IPS-20b (cell line): ENCODE results near the gene FGFRL1.

Source experiments
- H3K27ac ChIP-seq: one replicate; pipeline ENCODE4 v1.5.1; 2013; ENCODE audit warnings: low read length
- H3K27me3 ChIP-seq: 2 replicates; pipeline ENCODE4 v1.6.1; 2013; ENCODE audit warnings: mild to moderate bottlenecking, low read length, inconsistent platforms; ENCODE audit not compliant: insufficient read depth
- H3K36me3 ChIP-seq: 2 replicates; pipeline ENCODE4 v1.6.1; 2013; ENCODE audit warnings: low read depth, mild to moderate bottlenecking, inconsistent platforms, low read length, moderate library complexity; ENCODE audit not compliant: insufficient read depth
- H3K4me1 ChIP-seq: 2 replicates; pipeline ENCODE4 v1.6.1; 2013; ENCODE audit warnings: mild to moderate bottlenecking, control low read depth, inconsistent platforms, low read length, moderate library complexity; ENCODE audit not compliant: insufficient read depth
- H3K4me3 ChIP-seq: 2 replicates; pipeline ENCODE4 v1.5.1; 2013; ENCODE audit warnings: mild to moderate bottlenecking, low read length, inconsistent platforms
- H3K9ac ChIP-seq: 2 replicates; pipeline ENCODE4 v1.6.1; 2013; ENCODE audit warnings: low read depth, mild to moderate bottlenecking, inconsistent platforms, low read length, moderate library complexity
- H3K9me3 ChIP-seq: 2 replicates; pipeline ENCODE4 v1.6.1; 2013; ENCODE audit warnings: mild to moderate bottlenecking, low read depth, low read length, inconsistent platforms; ENCODE audit not compliant: insufficient read depth

Gene FGFRL1

GRCh38 chr4:1026115-1026514 is 14.7 kb downstream of the FGFRL1 start:
- no peak overlapping the region for H3K4me3 ChIP-seq
- no peaks in the 10 kb centered on the region for H3K9me3 ChIP-seq
- peaks cover 9% of the 10 kb centered on the region; the same call in 1 of the 2 replicates for H3K36me3 ChIP-seq
- H3K9ac ChIP-seq = no peak overlapping the region
- H3K4me1 ChIP-seq = no peaks in the 10 kb centered on the region
- no peaks in the 10 kb centered on the region for H3K27me3 ChIP-seq
- H3K27ac ChIP-seq = no peak overlapping the region

GRCh38 chr4:1027219-1027914 is 15.9 kb downstream of the FGFRL1 start:
- no peak overlapping the region for H3K27ac ChIP-seq
- peaks cover 9% of the 10 kb centered on the region; the same call in 1 of the 2 replicates for H3K36me3 ChIP-seq
- no peak overlapping the region for H3K4me3 ChIP-seq
- no peaks in the 10 kb centered on the region for H3K27me3 ChIP-seq
- H3K9ac ChIP-seq = no peak overlapping the region
- no peaks in the 10 kb centered on the region for H3K4me1 ChIP-seq
- H3K9me3 ChIP-seq = no peaks in the 10 kb centered on the region

GRCh38 chr4:1027915-1028238 is 16.5 kb downstream of the FGFRL1 start:
- Histone ChIP-seq H3K4me1 (no peaks in the 10 kb centered on the region), H3K27me3 (no peaks in the 10 kb centered on the region), H3K9me3 (no peaks in the 10 kb centered on the region), H3K9ac (no peak overlapping the region; the same call in 1 of the 2 replicates), H3K4me3 (no peak overlapping the region), H3K36me3 (peaks cover 9% of the 10 kb centered on the region; the same call in 1 of the 2 replicates), H3K27ac (no peak overlapping the region)

GRCh38 chr4:1028574-1029220 is 17.3 kb downstream of the FGFRL1 start:
- no peak overlapping the region for H3K4me3 ChIP-seq
- no peaks in the 10 kb centered on the region for H3K4me1 ChIP-seq
- peaks cover 9% of the 10 kb centered on the region; the same call in 1 of the 2 replicates for H3K36me3 ChIP-seq
- no peak overlapping the region for H3K27ac ChIP-seq
- no peaks in the 10 kb centered on the region for H3K27me3 ChIP-seq
- H3K9me3 ChIP-seq = no peaks in the 10 kb centered on the region
- H3K9ac ChIP-seq = no peak overlapping the region

GRCh38 chr4:1029529-1029928 is 18.1 kb downstream of the FGFRL1 start:
- Histone ChIP-seq H3K4me1 (no peaks in the 10 kb centered on the region), H3K36me3 (peaks cover 9% of the 10 kb centered on the region; the same call in 1 of the 2 replicates), H3K27ac (no peak overlapping the region), H3K9me3 (no peaks in the 10 kb centered on the region), H3K4me3 (no peak overlapping the region), H3K9ac (no peak overlapping the region), H3K27me3 (no peaks in the 10 kb centered on the region)

- H3K4me1 ChIP-seq = no peaks in the 10 kb centered on the region
- no peaks in the 10 kb centered on the region for H3K9me3 ChIP-seq
- H3K27ac ChIP-seq = no peak overlapping the region
- no peak overlapping the region for H3K4me3 ChIP-seq
- no peak overlapping the region for H3K9ac ChIP-seq
- H3K36me3 ChIP-seq = peaks cover 9% of the 10 kb centered on the region; the same call in 1 of the 2 replicates
- no peaks in the 10 kb centered on the region for H3K27me3 ChIP-seq
Measured at GRCh38 chr4:1030031-1030430, 18.6 kb downstream of the FGFRL1 start.

GRCh38 chr4:1030559-1030958 is 19.1 kb downstream of the FGFRL1 start:
- H3K36me3 ChIP-seq = peaks cover 6% of the 10 kb centered on the region; the same call in 1 of the 2 replicates
- H3K27me3 ChIP-seq = no peaks in the 10 kb centered on the region
- no peak overlapping the region for H3K27ac ChIP-seq
- no peak overlapping the region for H3K4me3 ChIP-seq
- H3K9ac ChIP-seq = no peak overlapping the region
- H3K9me3 ChIP-seq = no peaks in the 10 kb centered on the region
- H3K4me1 ChIP-seq = no peaks in the 10 kb centered on the region

- Histone ChIP-seq H3K27me3 (no peaks in the 10 kb centered on the region), H3K27ac (no peak overlapping the region), H3K36me3 (no peaks in the 10 kb centered on the region), H3K9ac (no peak overlapping the region), H3K4me1 (no peaks in the 10 kb centered on the region), H3K9me3 (no peaks in the 10 kb centered on the region), H3K4me3 (no peak overlapping the region)
Measured at GRCh38 chr4:1031346-1031745, 19.9 kb downstream of the FGFRL1 start.

- Histone ChIP-seq H3K9ac (no peak overlapping the region), H3K4me1 (no peaks in the 10 kb centered on the region), H3K27ac (no peak overlapping the region), H3K36me3 (no peaks in the 10 kb centered on the region), H3K4me3 (no peak overlapping the region), H3K9me3 (no peaks in the 10 kb centered on the region), H3K27me3 (no peaks in the 10 kb centered on the region)
Measured at GRCh38 chr4:1031956-1032795, 20.8 kb downstream of the FGFRL1 start.

- Histone ChIP-seq H3K4me1 (no peaks in the 10 kb centered on the region), H3K36me3 (no peaks in the 10 kb centered on the region), H3K9ac (no peak overlapping the region), H3K4me3 (no peak overlapping the region), H3K9me3 (no peaks in the 10 kb centered on the region), H3K27me3 (no peaks in the 10 kb centered on the region), H3K27ac (no peak overlapping the region)
Measured at GRCh38 chr4:1032861-1033260, 21.4 kb downstream of the FGFRL1 start.

- Histone ChIP-seq H3K9me3 (no peaks in the 10 kb centered on the region), H3K27me3 (no peaks in the 10 kb centered on the region), H3K4me3 (no peak overlapping the region), H3K36me3 (no peaks in the 10 kb centered on the region), H3K27ac (no peak overlapping the region), H3K9ac (no peak overlapping the region), H3K4me1 (no peaks in the 10 kb centered on the region)
Measured at GRCh38 chr4:1033840-1034551, 22.6 kb downstream of the FGFRL1 start.
